PFSK-1 (cell line): ENCODE data around the gene ULBP3. TPM values are rescaled to one million over a fixed set of nuclear protein-coding genes. Genes with fewer than 3 reads are reported as not detected.

ENCODE experiments used
- FOXP2 ChIP-seq: optimal IDR thresholded peaks from 2 replicates; pipeline ENCODE3; 2011; ENCODE audit warnings: borderline replicate concordance, control low read depth, inconsistent platforms; ENCODE audit not compliant: insufficient read depth; ENCODE audit errors: extremely low read length, extremely low read depth
- POLR2AphosphoS5 ChIP-seq: IDR thresholded peaks from 2 replicates; pipeline ENCODE4 v1.6.1; 2012; ENCODE audit warnings: low read depth, mild to moderate bottlenecking, control low read depth, low read length, moderate library complexity
- REST ChIP-seq, 2 experiments: IDR thresholded peaks; 2 replicates each; pipeline versions ENCODE4 v1.6.1 to v1.8.0; 2011 to 2012; ENCODE audit warnings: low read depth in 2 of 2, low read length in 2 of 2, control low read depth in 1 of 2, inconsistent platforms in 1 of 2, mild to moderate bottlenecking in 1 of 2, moderate library complexity in 1 of 2; ENCODE audit not compliant: insufficient read depth in 1 of 2
- SIN3A ChIP-seq: IDR thresholded peaks from 2 replicates; pipeline ENCODE4 v1.6.1; 2012; ENCODE audit warnings: mild to moderate bottlenecking, low read length, moderate library complexity, borderline replicate concordance; ENCODE audit not compliant: insufficient read depth
- TAF1 ChIP-seq: IDR thresholded peaks from 2 replicates; pipeline ENCODE4 v1.6.1; 2012; ENCODE audit warnings: low read length, control low read depth, borderline replicate concordance; ENCODE audit not compliant: insufficient read depth
- polyA plus RNA-seq: library from polyadenylated mRNA; unstranded; fragments of >200 nt; gene quantifications from one replicate; pipeline ENCODE4 v1.2.1, GENCODE V29; 2012; ENCODE audit warnings: low read depth, missing spikeins; ENCODE audit not compliant: insufficient read length

Gene ULBP3
- 3.4 TPM for polyA plus RNA-seq

GRCh38 chr6:150068720-150069648 lies at the start of gene ULBP3:
Gene ULBP3 (minus strand): TSS chr6:150069121. CDS start chr6:150069066, 55 bp downstream.
- TF ChIP-seq TAF1 (peak; percentile 93; the same call in 1 of the 2 replicates), SIN3A (peak; percentile 70; the same call in 1 of the 2 replicates), REST (IDR thresholded peaks at IDR 0.05; ENCODE audit: insufficient read depth in 1 of 2, low read depth in 2 of 2, low read length in 2 of 2) (0 out of 4 replicates have a peak, but pooled peaks of 1 of the 2 experiments have one; percentile 10), POLR2AphosphoS5 (peak; percentile 79), FOXP2 (peak; percentile 63)

- TF ChIP-seq SIN3A (no peak), POLR2AphosphoS5 (no peak), FOXP2 (no peak), TAF1 (no peak), REST (IDR thresholded peaks at IDR 0.05; ENCODE audit: insufficient read depth in 1 of 2, low read depth in 2 of 2, low read length in 2 of 2) (no peak)
These were observed 49.7 kb upstream of the ULBP3 start for GRCh38 chr6:150118627-150119026.

GRCh38 chr6:150118203-150118602 lies 49.3 kb upstream of the ULBP3 start:
- TF ChIP-seq SIN3A (no peak), REST (IDR thresholded peaks at IDR 0.05; ENCODE audit: insufficient read depth in 1 of 2, low read depth in 2 of 2, low read length in 2 of 2) (no peak), TAF1 (no peak), FOXP2 (no peak), POLR2AphosphoS5 (no peak)

GRCh38 chr6:150116200-150116800 lies 47.4 kb upstream of the ULBP3 start:
- no peak for TF ChIP-seq REST (IDR thresholded peaks at IDR 0.05; ENCODE audit: insufficient read depth in 1 of 2, low read depth in 2 of 2, low read length in 2 of 2)
- TF ChIP-seq SIN3A = no peak
- no peak for TF ChIP-seq TAF1
- no peak for TF ChIP-seq FOXP2
- no peak for TF ChIP-seq POLR2AphosphoS5
